ENCODE measurements around the gene NAXD.
"Not testable (repeated sequence)": the region's sequence is repeated elsewhere in the genome, so short reads cannot be mapped to it uniquely, and the experiment has no call there.

NAXD gene

DNA sequence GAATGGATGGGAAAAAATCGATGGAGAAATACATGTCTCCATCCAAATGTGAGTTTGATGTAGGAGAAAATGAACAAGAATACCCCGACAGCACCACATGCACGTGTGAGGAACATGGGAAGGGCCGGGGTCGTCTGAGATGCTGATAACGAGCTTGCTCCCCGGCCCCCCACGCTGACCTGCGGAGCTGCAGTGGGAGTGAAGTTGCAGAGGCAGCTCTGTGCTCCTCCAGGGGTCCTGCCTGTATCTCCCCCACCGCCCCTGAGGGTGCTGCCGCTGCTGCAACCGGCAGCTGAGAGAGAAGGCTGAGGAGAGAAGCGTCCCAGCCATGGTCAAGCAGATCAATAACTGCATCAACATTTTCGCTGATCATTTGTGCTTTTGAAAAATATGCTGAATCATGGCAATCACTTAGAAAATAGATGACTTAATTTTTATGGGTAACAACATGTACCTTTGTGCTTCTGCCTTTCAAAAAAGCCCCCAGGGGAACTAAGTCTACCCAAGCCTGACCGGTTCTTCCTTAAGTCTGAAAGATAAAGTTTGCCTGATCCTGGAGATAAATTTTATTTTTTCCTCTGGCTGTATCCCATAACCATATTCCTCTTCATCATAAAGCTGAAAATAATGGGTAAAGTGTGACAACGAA is 18.2 kb upstream of the NAXD start:
- no peak for DNase-seq

GRCh38 chr13:110600261-110600819 is 15.0 kb upstream of the NAXD start:
- DNase-seq, result no peak

DNA sequence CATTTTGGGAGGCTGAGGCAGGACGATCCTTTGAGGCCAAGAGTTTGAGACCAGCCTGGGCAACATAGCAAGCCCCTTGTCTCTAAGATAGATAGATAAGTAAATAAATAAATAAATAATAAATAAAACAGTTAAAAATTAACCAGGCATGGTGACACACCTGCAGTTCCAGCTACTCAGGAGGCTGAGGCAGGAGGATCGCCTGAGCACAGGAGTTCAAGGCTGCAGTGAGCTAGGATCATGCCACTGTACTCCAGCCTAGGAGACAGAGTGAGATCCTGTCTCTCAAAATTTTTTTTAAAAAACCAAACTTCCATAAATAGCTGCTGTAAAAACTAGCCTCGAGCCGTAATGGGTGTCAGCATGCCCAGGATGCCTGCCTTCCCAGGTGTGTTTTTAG is 14.4 kb upstream of the NAXD start:
- DNase-seq, result no peak

DNA sequence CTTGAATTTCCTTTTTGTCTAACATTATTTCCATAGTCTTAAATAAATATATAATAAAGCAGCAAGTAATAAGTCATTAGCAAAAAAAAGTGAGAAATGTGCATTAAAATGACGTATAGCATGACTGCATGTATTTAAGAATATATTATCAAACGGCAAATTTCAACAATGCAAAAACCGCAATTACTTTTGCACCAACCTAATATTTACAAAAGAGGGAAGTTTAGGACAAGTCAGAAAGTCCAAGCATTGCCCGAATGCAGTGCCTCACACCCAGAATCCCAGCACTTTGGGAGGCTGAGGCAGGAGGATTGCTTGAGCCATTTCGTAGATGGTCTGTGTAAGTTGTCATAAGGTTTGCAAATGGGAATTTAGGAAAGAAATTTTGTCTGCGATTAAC is 10.2 kb upstream of the NAXD start:
- DNase-seq, result no peak

DNA sequence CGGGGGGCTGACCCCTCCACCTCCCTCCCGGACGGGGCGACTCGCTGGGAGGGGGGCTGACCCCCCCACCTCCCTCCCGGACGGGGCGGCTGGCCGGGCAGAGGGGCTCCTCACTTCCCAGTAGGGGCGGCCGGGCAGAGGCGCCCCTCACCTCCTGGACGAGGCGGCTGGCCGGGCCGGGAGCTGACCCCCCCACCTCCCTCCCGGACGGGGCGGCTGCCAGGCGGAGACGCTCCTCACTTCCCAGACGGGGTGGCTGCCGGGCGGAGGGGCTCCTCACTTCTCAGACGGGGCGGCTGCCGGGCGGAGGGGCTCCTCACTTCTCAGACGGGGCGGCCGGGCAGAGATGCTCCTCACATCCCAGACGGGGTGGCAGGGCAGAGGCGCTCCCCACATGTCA is 9.1 kb upstream of the NAXD start:
- DNase-seq, result not testable (repeated sequence)

DNA sequence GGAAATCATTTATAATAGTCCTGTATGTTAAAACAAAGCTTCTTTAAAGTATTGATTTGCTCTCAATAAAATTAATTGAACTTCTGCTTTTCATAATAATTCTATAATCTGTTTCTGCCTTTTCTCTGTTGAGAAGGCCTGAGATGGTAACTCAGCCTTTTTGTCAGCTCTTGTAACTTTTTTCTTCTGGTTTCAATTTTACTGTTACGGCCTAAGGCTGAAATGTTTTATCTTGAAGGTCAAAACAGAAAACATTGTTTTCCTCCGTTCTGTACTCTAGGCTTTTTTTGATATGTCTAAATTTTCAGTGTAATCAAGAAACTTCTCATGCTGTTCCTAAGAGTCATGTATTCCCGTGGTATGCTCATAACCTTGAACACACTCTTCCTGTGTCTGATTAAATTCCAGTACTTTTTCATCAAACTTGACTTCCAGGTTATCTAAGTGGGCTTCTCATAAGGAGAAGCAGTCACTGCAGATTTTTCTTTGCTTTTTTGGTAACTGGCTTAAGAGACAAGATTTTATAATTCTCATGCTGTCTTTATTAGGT is 7.6 kb upstream of the NAXD start:
- no peak for DNase-seq

GRCh38 chr13:110610955-110611595 is 4.3 kb upstream of the NAXD start:
- no peak for DNase-seq

GRCh38 chr13:110615005-110615321 is 382 bp upstream of the NAXD start:
- no peak for DNase-seq

GRCh38 chr13:110616103-110617101 is 1.1 kb downstream of the NAXD start:
- DNase-seq, result peak; percentile 52

- no peak for DNase-seq
Observed at GRCh38 chr13:110617321-110618072, 2.2 kb downstream of the NAXD start.

DNA sequence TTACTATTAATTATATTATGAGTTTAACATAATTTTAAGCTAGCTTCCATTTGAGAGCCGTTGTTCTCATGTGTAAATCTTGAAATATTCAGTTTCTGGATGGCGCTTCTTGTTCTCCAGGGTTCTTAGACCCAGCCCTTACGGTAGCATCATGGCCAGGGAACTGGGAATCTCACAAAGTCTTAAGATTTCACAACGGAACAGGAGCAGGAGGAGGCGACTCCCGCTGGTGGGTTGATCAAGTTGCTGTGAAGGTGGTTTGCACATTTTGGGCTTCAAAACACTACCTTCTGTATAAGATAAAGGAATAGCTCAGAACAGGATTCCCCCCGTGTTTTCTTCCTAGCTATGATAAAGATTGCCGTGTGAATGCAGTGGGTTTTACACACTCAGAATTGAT is 2.8 kb downstream of the NAXD start:
- DNase-seq, result no peak

- no peak for DNase-seq
Observed at GRCh38 chr13:110618780-110619179, 3.4 kb downstream of the NAXD start.

DNA sequence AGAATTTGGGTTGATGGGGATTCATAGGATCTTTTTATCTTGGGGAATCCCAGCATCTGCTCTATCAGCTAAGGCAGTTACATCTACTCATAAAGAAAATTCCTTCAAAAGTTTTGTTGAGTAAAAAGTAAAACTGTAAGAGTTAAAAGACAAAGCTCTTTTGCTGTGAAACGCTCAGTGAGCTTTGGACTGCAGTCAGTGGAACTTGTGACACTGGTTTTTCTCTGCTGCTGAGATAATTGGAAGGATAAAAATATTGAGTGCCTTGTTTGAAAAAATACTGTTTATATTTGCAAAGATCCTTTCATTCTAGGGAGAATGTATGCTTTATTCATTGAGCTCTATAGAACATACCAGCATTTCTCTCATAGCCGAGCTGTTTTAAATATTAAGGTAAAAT is 5.3 kb downstream of the NAXD start:
- DNase-seq, result no peak

GRCh38 chr13:110624766-110625756 is 9.7 kb downstream of the NAXD start:
- DNase-seq, result no peak

- DNase-seq, result no peak
Observed at GRCh38 chr13:110625771-110626321, 10.5 kb downstream of the NAXD start.

DNA sequence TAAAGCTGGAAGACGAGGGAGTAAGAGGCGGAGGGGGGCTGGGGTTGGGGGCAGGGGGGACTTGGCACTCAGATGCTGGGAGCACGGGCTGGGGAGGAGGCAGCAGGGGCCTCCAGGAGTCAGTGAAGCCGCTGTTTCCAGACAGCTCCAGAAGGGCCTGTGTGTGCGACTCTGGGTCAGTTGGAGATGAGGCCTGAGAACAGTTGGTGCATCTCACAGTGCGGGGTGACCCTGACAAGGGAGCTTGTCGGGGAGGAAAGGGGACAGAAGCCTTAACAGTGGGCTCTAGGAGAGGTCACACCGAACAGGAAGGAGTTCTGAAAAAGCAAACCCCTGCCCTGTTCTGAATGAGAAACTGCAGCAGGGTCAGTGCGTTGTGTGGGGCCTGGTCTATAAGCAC is 11.2 kb downstream of the NAXD start:
- no peak for DNase-seq

GRCh38 chr13:110627351-110627750 is 12.0 kb downstream of the NAXD start:
- no peak for DNase-seq

DNA sequence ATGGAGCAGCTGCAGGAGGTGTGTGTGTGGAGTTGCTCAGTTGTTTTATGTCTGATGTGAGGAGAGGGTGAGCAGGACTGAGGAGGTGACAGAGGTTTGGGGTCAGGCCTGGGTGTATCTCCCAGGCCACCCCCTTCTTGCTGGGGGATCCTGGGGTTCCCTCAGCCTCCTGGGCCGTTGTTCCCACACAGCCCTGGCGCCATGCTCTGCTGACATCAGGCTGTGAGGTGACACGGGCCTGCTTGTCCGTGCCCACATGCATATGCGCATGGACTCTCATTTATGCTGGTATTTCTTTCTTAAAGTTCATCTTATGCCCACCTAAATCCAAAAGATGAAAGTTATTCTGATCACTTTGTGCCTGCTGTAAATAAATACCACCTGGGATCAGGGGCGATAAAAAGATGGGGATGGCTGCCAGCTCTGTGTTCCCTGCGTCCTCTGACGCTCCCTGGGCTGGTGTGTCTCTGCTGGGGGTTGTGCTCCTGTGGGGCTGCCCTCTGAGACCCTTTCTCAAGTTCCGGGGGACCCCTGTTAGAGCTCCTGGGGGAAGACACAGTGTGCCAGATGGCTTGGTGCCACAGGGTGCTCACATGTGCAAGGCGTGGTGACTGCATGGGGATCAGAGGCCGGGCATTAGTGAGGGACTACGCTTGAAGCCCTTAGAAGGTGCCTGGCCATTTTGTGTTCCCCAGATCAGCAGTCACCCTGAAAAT is 12.6 kb downstream of the NAXD start:
- DNase-seq, result no peak

DNA sequence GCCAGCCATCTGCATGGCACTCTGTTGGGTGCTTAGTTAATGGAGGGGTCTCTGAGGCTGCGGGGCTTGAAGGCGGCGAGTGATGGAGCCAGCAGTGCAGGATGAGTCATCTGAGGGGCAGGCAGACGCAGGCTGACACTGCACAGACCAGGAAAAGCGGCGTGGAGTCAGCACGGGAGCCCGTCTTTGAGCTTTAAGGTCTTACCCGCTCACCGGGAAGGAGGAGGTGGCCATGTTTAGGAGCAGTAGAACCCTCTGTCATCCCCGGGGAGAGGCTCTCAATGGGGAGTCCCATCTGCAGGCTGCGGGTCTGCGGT is 13.1 kb downstream of the NAXD start:
- no peak for DNase-seq
